HG03280 (cell line): ENCODE measurements around the gene MAN2B1.
"Not testable (repeated sequence)": the region's sequence is repeated elsewhere in the genome, so short reads cannot be mapped to it uniquely, and the experiment has no call there.

Experiments used
- ATAC-seq: cut with Tn5 transposase; IDR thresholded peaks from one replicate; pipeline ENCODE4 v1.9.1; 2021; ENCODE audit warnings: mild to moderate bottlenecking, moderate library complexity; ENCODE audit not compliant: unreplicated experiment

The MAN2B1 gene

DNA sequence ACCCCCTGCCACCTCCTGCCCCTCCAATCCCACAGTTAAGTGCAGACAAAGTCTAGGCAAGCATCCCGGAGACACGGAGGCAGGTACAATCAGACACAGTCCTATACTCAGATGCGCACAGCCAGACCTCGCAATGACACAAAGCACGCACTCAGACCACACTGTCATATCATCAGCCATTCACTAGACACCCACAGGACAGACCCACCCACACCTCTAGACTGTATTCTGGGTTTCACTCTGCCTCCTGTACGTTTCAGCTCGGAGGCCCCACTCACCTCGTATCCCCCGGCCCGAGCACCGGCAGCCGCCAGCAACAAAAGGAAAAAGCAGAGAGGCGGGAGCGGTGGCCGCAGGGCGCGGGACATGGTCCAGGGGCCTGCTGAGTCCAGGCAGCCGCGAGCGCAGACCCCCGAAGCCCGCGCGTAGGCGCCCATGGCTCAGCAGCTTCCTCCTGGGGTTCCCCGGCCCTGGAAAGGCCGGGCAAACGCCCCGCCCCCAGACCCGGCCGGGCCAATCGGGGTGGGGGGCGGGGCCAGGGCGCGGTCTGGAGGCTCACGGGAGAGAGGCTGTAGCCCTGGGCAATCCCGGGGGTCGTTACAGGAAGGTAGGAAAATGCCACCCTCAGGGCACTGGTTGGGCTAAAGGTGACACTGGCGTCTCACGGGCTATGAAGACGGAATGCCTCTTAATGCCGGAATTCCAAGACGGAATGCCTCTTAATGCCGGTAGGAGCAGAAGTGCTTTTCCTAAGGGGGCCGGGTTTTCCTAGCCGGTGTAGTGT is at the start of gene MAN2B1, which contains the start of gene WDR83:
Gene MAN2B1 (minus strand): TSS at position 478 of the 784 bp plus-strand sequence. CDS start 41 bp downstream, at position 437.
Gene WDR83 (plus strand): TSS at position 543 of the 784 bp plus-strand sequence. CDS start 2,984 bp downstream, outside the sequence.
- no peak for ATAC-seq

GRCh38 chr19:12715929-12716328 is 49.4 kb upstream of the MAN2B1 start:
- ATAC-seq, result no peak

GRCh38 chr19:12715102-12715501 is 48.6 kb upstream of the MAN2B1 start:
- ATAC-seq, result no peak

DNA sequence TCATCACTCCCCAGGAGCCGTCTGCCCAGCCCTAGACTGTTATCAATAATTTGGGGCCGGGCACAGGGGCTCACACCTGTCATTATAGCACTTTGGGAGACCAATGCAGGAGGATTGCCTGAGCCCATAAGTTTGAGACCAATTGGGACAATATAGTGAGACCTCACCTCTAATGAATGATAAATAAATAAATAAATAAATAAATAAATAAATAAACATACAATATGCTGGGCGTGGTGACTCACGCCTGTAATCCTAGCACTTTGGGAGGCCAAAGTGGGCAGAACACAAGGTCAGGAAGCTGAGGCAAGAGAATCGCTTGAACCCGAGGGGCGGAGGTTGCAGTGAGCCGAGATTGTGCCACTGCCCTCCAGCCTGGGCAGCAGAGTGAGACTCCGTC is 46.8 kb upstream of the MAN2B1 start:
- ATAC-seq, result not testable (repeated sequence)

- not testable (repeated sequence) for ATAC-seq
Observed at GRCh38 chr19:12712077-12712476, 45.5 kb upstream of the MAN2B1 start.

GRCh38 chr19:12711187-12711586 is 44.6 kb upstream of the MAN2B1 start:
- ATAC-seq, result no peak

DNA sequence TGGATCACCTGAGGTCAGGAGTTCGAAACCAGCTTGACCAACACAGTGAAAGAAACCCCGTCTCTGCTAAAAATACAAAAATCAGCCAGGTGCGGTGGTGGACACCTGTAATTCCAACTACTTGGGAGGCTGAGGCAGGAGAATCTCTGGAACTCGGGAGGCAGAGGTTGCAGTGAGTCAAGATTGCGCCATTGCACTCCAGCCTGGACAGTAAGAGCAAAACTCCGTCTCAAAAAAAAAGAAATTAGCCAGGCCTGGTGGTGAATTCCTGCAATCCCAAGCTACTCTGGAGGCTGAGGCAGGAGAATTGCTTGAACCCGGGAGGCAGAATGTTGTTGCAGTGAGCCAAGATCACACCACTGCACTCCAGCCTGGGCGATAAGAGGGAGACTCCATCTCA is 42.1 kb upstream of the MAN2B1 start:
- no peak for ATAC-seq

GRCh38 chr19:12706332-12706718 is 39.8 kb upstream of the MAN2B1 start:
- ATAC-seq, result no peak

GRCh38 chr19:12705654-12706331 is 39.3 kb upstream of the MAN2B1 start:
- ATAC-seq, result no peak

GRCh38 chr19:12705169-12705568 is 38.6 kb upstream of the MAN2B1 start:
- no peak for ATAC-seq

GRCh38 chr19:12703046-12703445 is 36.5 kb upstream of the MAN2B1 start:
- no peak for ATAC-seq

DNA sequence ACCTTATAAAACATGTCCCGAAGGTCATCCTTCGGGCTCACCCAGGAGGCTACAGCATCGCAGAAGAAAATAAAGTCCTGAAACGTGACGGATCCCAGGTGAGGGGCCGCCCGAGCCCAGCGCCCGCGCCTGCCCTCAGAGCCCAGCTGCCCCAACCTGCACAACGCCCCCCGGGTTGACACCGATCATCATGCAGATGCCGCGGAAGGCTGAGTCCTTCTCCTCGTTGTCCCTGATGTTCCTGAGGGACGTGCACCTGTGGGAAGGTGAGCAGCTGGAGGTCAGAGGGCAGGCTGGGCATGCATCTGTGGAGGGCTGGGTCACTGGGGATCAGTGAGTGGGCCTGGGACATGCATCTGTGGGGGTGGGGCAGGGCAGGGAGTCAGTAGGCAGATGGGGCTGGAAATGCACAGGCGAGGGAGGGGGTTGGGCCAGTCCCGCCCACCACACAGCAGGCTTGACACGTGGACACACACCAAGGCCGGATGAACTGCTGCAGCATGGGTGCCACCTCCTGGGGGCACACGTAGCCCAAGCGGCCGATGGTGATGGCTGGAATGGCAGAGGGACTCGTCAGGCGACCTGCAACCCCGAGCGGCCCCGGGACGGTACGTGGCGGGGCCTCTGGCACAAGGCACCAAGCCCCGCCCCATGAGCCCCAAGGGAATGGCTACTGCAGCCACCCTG is 35.2 kb upstream of the MAN2B1 start:
- no peak for ATAC-seq

GRCh38 chr19:12698138-12698537 is 31.6 kb upstream of the MAN2B1 start:
- ATAC-seq, result no peak

DNA sequence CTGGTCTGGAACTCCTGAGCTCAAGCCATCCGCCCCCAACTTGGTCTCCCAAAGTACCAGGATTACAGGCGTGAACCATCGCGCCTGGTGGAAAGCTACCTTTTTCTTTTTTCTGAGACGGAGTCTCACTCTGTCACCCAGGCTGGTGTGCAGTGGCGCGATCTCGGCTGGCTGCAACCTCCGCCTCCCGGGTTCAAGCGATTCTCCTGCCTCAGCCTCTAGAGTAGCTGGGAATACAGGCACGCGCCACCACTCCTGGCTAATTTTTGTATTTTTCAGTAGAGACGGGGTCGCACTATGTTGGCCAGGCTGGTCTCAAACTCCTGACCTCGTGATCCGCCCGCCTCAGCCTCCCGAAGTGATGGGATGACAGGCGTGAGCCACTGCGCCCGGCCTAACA is 30.9 kb upstream of the MAN2B1 start:
- ATAC-seq, result not testable (repeated sequence)

- peak; percentile 79 for ATAC-seq
Observed at GRCh38 chr19:12696366-12697335, 30.1 kb upstream of the MAN2B1 start, which contains the start of gene FBXW9. TSS of gene FBXW9 (minus strand) at chr19:12696631. CDS start at chr19:12696581, 50 bp downstream.

DNA sequence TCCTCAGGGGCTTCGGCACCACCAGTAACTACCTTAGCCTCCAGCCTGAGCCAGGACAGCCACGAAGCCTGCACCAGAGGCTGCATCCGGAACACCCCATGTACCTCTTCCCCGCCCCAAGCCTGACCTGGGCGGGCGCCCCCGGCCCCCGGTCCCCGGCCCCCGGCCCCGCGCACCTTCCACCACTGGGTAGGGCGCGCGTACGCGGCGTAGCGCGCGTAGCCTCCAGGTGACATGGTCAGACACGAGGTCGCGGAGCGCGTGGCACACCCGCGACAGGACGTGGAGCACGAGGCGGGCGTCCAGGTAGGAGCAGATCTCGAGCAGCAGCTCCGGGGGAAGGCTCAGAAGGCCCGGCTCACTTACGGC is 29.4 kb upstream of the MAN2B1 start:
- ATAC-seq, result peak; percentile 26

DNA sequence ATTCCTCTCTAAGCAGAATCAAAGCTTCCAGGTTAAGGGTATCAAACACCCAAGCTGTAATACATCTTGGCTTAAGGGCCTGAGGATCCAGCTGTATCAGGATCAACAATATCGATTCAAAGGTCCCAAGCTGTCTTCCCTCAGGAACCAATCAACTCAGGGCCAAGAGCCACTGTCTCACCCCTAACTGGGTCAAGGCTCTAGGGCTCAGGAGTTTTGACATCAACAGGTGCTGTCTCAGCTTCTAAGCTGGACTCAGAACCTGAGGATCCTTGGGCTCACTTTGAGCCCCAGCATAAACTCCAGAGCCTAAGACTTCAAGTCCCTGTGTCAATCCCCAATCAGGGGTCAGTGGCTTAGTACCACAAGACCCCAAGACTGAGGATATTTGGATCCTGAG is 29.0 kb upstream of the MAN2B1 start:
- no peak for ATAC-seq

DNA sequence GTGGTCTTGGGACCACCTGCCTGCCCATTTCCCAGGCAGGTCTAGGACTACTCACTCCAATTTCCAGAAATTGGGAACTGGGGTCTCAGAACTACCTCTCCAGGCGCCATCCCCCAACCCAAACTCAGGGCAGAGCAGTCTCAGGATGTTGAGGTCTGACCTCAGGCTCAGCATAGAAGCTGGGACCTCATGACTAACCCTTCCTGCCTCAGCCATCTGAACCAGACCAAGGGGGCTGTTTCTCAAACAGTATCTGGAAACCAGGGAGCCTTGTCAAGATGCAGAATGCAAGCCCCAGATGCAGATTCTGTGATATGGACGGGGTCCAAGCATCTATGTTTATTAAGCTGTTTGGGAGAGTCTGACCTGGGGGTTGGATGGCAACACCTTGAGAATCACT is 28.6 kb upstream of the MAN2B1 start:
- no peak for ATAC-seq

- no peak for ATAC-seq
Observed at GRCh38 chr19:12694641-12695040, 28.1 kb upstream of the MAN2B1 start.

GRCh38 chr19:12692960-12693359 is 26.4 kb upstream of the MAN2B1 start:
- no peak for ATAC-seq
